Peyer's patch (tissue), 4 donors: ENCODE measurements around the gene SLC5A5. TPM values are rescaled to one million over a fixed set of nuclear protein-coding genes. Genes with fewer than 3 reads are reported as not detected.
A peak's percentile ranks its signal among the peaks of the same experiment; 100 is the strongest.

Experiments used
- DNase-seq, 3 donors: peaks; one replicate each; pipeline ENCODE4 v3.0.0-alpha.2; 2017 to 2019
- H3K27ac ChIP-seq, 4 donors: fragments of 200-600 bp; sonication (generic); one replicate each; pipeline ENCODE4 v1.5.1; 2016 to 2019
- H3K27me3 ChIP-seq, 2 donors: fragments of 200-600 bp; sonication (generic); one replicate each; pipeline ENCODE4 v1.5.1; 2019
- H3K36me3 ChIP-seq, 3 donors: fragments of 200-600 bp; sonication (generic); one replicate each; pipeline ENCODE4 v1.5.1; 2016 to 2019
- H3K4me1 ChIP-seq, 4 donors: fragments of 200-600 bp; sonication (generic); one replicate each; pipeline ENCODE4 v1.5.1; 2016 to 2019
- H3K4me3 ChIP-seq, 4 donors: fragments of 200-600 bp; sonication (generic); 1 replicate in 3 of 4; 2 replicates in 1 of 4; pipeline ENCODE4 v1.5.1; 2016 to 2019; ENCODE audit warnings: mild to moderate bottlenecking in 1 of 4
- H3K9me3 ChIP-seq, 4 donors: fragments of 200-600 bp; sonication (generic); one replicate each; pipeline ENCODE4 v1.5.1; 2016 to 2019; ENCODE audit warnings: mild to moderate bottlenecking in 1 of 4
- CTCF ChIP-seq, 6 experiments: fragments of 450-650 bp in 4 of 6; fragments of 200-600 bp in 2 of 6; sonication (generic) in 1 of 6; IDR thresholded peaks; one replicate each; pipeline ENCODE4 v1.5.1; 2017 to 2019; ENCODE audit warnings: antibody characterized with exemption in 6 of 6, mild to moderate bottlenecking in 3 of 6, moderate library complexity in 1 of 6
- POLR2A ChIP-seq, 2 donors: fragments of 450-650 bp; IDR thresholded peaks; one replicate each; pipeline ENCODE4 v1.5.1; 2017; ENCODE audit warnings: antibody characterized with exemption in 2 of 2, mild to moderate bottlenecking in 2 of 2, moderate library complexity in 2 of 2
- total RNA-seq, 4 donors: library from RNA; depleted of rRNA; stranded (reverse); fragments of >200 nt; gene quantifications; one replicate each; pipeline ENCODE4 v1.1.0, GENCODE V29; 2016

SLC5A5 gene
- total RNA-seq, 4 donors from 2014 or later, result not detected

- Histone ChIP-seq H3K4me1 (peaks cover 0 to 14% (median 10%) of the 10 kb centered on the region in 4 donors), H3K4me3 (peak overlapping the region in 3 of 4 donors; percentile 63 to 85 (median 82)), H3K36me3 (peaks cover 0 to 6% (median 0%) of the 10 kb centered on the region in 3 donors), H3K9me3 (no peaks in the 10 kb centered on the region), H3K27ac (peak overlapping the region in 1 of 4 donors; percentile 86), H3K27me3 (no peaks in the 10 kb centered on the region)
- TF ChIP-seq POLR2A (IDR thresholded peaks at IDR 0.05) (no peak), CTCF (IDR thresholded peaks at IDR 0.05) (no peak)
- DNase-seq, result peak in 1 of 3 donors; percentile 45
Observed at GRCh38 chr19:17931532-17932191, 59.9 kb downstream of the SLC5A5 start.

GRCh38 chr19:17932485-17933338, 61.0 kb downstream of the SLC5A5 start, which contains the start of gene CCDC124:
CCDC124 (plus strand) TSS chr19:17933015; CDS start chr19:17936421, 3,406 bp downstream.
- H3K27me3 ChIP-seq, result no peaks in the 10 kb centered on the region
- H3K4me1 ChIP-seq, result peaks cover 0 to 14% (median 10%) of the 10 kb centered on the region in 4 donors
- peak; percentile 90 to 96 (median 95) for DNase-seq
- TF ChIP-seq POLR2A (IDR thresholded peaks at IDR 0.05) (peak; percentile 76 to 84), CTCF (IDR thresholded peaks at IDR 0.05) (peak; percentile 83 to 99 (median 96))
- H3K4me3 ChIP-seq, result peak within 1 kb of the TSS; percentile 63 to 85 (median 76)
- peaks cover 0 to 8% (median 0%) of the 10 kb centered on the region in 3 donors for H3K36me3 ChIP-seq
- H3K9me3 ChIP-seq, result no peaks in the 10 kb centered on the region
- H3K27ac ChIP-seq, result peak within 1 kb of the TSS; percentile 75 to 87 (median 82)

GRCh38 chr19:17933414-17934129, 61.8 kb downstream of the SLC5A5 start:
- Histone ChIP-seq H3K27me3 (no peaks in the 10 kb centered on the region), H3K27ac (peak overlapping the region; percentile 75 to 87 (median 82)), H3K4me3 (peak overlapping the region; percentile 63 to 85 (median 76)), H3K4me1 (peaks cover 0 to 14% (median 10%) of the 10 kb centered on the region in 4 donors), H3K36me3 (peaks cover 0 to 8% (median 0%) of the 10 kb centered on the region in 3 donors), H3K9me3 (no peaks in the 10 kb centered on the region)
- peak in 1 of 3 donors; percentile 44 for DNase-seq
- TF ChIP-seq CTCF (IDR thresholded peaks at IDR 0.05) (no peak), POLR2A (IDR thresholded peaks at IDR 0.05) (no peak)

DNA sequence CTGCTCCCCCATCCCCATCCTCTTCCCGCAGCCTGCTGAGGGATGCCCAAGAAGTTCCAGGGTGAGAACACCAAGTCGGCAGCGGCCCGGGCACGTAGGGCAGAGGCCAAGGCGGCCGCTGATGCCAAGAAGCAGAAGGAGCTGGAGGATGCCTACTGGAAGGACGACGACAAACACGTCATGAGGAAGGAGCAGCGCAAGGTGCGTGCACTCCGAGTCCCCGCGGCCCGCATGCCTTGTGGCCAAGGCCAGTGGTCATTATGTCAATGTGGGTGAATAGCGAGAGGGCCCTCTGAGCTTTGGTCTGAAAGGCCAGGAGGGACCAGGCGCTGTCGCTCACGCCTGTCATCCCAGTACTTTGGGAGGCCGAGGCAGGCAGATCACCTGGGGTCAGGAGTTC, 64.6 kb downstream of the SLC5A5 start:
- Histone ChIP-seq H3K36me3 (peaks cover 0 to 18% (median 0%) of the 10 kb centered on the region in 3 donors), H3K4me1 (peaks cover 0 to 14% (median 10%) of the 10 kb centered on the region in 4 donors)

More for the DNA sequence above, 64.6 kb downstream of the SLC5A5 start:
- DNase-seq, result no peak
- Histone ChIP-seq H3K9me3 (no peaks in the 10 kb centered on the region), H3K4me3 (no peak overlapping the region), H3K27ac (no peak overlapping the region), H3K27me3 (no peaks in the 10 kb centered on the region)
- TF ChIP-seq CTCF (IDR thresholded peaks at IDR 0.05) (no peak), POLR2A (IDR thresholded peaks at IDR 0.05) (no peak)
